GM06990 (cell line): Measurements from ENCODE around the gene CSMD2.

Experiments used
- DNase-seq: peaks from one replicate; pipeline ENCODE4 v3.0.0-alpha.2; 2011; ENCODE audit not compliant: insufficient read length; ENCODE audit errors: extremely low read depth
- H3K27me3 ChIP-seq: replicated peaks from 2 replicates; pipeline ENCODE4 v1.6.0; 2011; ENCODE audit warnings: low read length; ENCODE audit not compliant: control insufficient read depth, insufficient read depth
- H3K36me3 ChIP-seq: 2 replicates; pipeline ENCODE4 v1.5.1; 2011; ENCODE audit warnings: low read length; ENCODE audit not compliant: control insufficient read depth, insufficient read depth
- H3K4me3 ChIP-seq: replicated peaks from 2 replicates; pipeline ENCODE4 v1.5.1; 2011; ENCODE audit warnings: low read depth, mild to moderate bottlenecking, control low read depth, low read length
- TF ChIP-seq, protein P1 (sequence below): IDR thresholded peaks from 2 replicates; pipeline ENCODE4 v1.5.1; 2011; ENCODE audit warnings: low read length, control low read depth, mild to moderate bottlenecking, inconsistent platforms; ENCODE audit not compliant: insufficient read depth, poor library complexity, severe bottlenecking

The CSMD2 gene

GRCh38 chr1:33697816-33698215 is 467.2 kb downstream of the CSMD2 start:
- DNase-seq, result no peak
- peaks cover 5% of the 10 kb centered on the region for H3K27me3 ChIP-seq
- TF ChIP-seq, protein P1, sequence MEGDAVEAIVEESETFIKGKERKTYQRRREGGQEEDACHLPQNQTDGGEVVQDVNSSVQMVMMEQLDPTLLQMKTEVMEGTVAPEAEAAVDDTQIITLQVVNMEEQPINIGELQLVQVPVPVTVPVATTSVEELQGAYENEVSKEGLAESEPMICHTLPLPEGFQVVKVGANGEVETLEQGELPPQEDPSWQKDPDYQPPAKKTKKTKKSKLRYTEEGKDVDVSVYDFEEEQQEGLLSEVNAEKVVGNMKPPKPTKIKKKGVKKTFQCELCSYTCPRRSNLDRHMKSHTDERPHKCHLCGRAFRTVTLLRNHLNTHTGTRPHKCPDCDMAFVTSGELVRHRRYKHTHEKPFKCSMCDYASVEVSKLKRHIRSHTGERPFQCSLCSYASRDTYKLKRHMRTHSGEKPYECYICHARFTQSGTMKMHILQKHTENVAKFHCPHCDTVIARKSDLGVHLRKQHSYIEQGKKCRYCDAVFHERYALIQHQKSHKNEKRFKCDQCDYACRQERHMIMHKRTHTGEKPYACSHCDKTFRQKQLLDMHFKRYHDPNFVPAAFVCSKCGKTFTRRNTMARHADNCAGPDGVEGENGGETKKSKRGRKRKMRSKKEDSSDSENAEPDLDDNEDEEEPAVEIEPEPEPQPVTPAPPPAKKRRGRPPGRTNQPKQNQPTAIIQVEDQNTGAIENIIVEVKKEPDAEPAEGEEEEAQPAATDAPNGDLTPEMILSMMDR, result no peak
- no peaks in the 10 kb centered on the region for H3K36me3 ChIP-seq
- H3K4me3 ChIP-seq, result no peak overlapping the region

DNA sequence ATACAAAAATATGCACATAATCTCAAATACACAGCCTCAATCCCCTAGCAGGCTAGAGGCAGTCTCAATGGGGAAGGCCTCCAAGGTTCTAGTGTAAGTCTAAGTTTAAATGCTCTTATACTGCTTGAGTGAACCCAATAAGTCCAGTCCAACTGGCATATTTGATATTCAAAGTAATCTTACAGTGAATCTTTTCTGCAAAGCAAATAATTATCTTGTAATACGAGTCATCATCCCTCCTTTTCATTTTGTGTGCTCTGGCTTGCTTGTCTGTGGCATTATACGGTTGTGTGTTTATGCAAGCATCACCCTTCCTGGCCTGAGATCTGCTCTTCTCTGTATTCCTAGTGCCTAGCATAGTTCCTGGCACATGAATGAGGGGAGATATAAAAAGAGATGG is 468.1 kb downstream of the CSMD2 start:
- DNase-seq, result no peak
- Histone ChIP-seq H3K27me3 (peaks cover 6% of the 10 kb centered on the region), H3K36me3 (no peaks in the 10 kb centered on the region), H3K4me3 (no peak overlapping the region)
- TF ChIP-seq, protein P1, result no peak

GRCh38 chr1:33696311-33696710 is 468.7 kb downstream of the CSMD2 start:
- TF ChIP-seq, protein P1, result no peak
- no peaks in the 10 kb centered on the region for H3K36me3 ChIP-seq
- no peak for DNase-seq
- H3K4me3 ChIP-seq, result no peak overlapping the region
- peaks cover 6% of the 10 kb centered on the region for H3K27me3 ChIP-seq

DNA sequence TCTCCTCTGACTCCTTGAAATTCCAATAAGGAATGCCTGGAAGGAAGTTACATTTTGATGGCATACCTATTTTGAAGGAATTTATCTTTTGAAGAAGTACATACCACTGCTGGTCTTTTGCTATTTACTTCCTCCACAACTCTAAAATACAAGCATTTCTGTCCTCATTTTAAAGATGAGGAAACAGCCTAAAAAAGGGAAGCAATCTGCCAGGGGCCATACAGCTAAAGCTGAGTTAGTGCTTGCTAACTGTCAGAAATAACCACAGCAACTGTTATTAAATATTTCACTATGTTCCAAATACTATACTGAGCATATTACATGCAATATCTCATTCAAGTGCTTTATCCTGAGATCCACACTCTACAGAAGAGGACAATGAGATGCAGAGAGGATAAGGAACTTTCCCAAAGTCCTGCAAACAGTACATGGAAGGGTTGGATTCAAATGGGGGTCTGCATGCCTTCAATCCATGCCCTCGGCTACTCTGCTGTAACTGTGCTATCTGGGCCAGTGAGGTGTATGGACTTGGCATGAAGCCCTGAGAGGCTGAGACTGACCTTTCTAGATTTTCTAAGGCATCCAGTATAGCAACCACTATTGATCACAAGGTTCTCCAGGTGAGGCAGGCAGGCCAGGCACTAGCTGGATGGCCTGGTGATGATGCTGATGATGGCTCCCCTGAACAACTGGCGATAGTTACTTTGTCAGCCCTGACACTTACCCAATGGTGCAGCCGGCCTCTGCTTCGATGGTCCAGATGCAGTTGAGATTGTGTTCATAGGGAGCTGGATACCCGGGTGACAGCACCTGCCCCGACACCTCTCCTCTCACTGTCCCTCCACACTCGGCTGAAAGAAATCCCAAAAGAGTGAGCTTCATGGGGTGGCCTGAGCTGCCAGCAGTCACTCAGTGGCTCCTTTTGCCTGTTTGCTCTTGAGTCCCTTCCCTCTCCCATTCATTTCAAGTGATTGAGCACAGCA is 472.5 kb downstream of the CSMD2 start:
- no peak for DNase-seq
- TF ChIP-seq, protein P1, result no peak
- Histone ChIP-seq H3K4me3 (no peak overlapping the region), H3K27me3 (peaks cover 4% of the 10 kb centered on the region), H3K36me3 (no peaks in the 10 kb centered on the region)

DNA sequence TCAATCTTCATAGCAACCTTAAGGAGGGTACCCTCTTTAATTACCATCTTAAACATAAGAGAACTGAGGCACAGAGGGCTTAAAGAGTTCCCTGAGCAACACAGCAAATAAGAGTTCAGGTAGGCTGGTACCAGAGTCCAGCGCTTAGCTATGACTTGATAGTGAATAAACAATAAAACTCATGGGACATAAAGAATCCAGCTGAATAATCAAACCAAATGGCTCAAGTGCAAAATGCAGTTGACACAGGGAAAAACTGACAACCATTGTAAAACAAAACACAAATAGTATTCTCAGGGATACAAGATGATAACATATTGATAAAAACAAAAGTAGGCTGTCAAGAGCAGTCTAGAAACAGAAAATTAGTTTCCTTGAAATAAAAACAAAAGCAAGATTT is 478.0 kb downstream of the CSMD2 start:
- no peaks in the 10 kb centered on the region for H3K36me3 ChIP-seq
- DNase-seq, result no peak
- no peaks in the 10 kb centered on the region; the same call in 1 of the 2 replicates for H3K27me3 ChIP-seq
- H3K4me3 ChIP-seq, result no peak overlapping the region
- TF ChIP-seq, protein P1, result no peak

DNA sequence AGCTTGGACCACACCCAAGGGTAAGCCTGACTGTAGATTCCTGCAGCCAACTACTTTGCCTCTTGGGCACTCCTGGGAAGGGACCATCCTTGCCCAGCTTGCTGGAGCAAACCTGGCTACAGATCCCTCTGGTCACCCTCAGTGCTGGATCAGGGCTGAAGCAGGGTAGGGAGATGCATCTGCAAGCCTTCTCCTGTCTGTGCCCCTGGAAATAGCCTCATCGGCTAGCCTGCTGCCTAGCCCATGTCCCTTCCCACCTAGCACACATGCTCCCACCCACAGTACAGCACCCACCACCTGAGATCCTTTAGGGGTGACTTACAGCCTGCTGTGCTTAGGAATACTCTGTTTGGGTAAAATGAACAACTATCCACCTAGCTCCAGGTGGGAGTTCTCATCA is 478.5 kb downstream of the CSMD2 start:
- TF ChIP-seq, protein P1, result no peak
- DNase-seq, result no peak
- Histone ChIP-seq H3K27me3 (no peaks in the 10 kb centered on the region; the same call in none of the 2 replicates), H3K36me3 (no peaks in the 10 kb centered on the region), H3K4me3 (no peak overlapping the region)
